Loucy (cell line): Measurements from ENCODE around the gene AP2A1.

Source experiments
- H2AFZ ChIP-seq: fragments of 200-600 bp; sonication (generic); 2 replicates; pipeline ENCODE4 v1.6.0; 2016; ENCODE audit warnings: antibody characterized with exemption, mild to moderate bottlenecking, low read length, moderate library complexity
- H3F3A ChIP-seq: fragments of 200-600 bp; 2 replicates; pipeline ENCODE4 v1.6.0; 2016; ENCODE audit warnings: antibody characterized with exemption, low read depth, mild to moderate bottlenecking
- H3K27me3 ChIP-seq: fragments of 200-600 bp; sonication (generic); 2 replicates; pipeline ENCODE4 v1.6.1; 2014; ENCODE audit warnings: low read length, mild to moderate bottlenecking; ENCODE audit not compliant: insufficient read depth, poor library complexity, severe bottlenecking
- H3K36me3 ChIP-seq: fragments of 200-600 bp; sonication (generic); 2 replicates; pipeline ENCODE4 v1.6.1; 2016; ENCODE audit warnings: low read length; ENCODE audit not compliant: insufficient read depth
- H3K4me1 ChIP-seq: fragments of 200-600 bp; sonication (generic); 2 replicates; pipeline ENCODE4 v1.5.1; 2014; ENCODE audit warnings: low read length, mild to moderate bottlenecking; ENCODE audit not compliant: insufficient read depth, poor library complexity, severe bottlenecking
- H3K4me2 ChIP-seq: fragments of 200-600 bp; sonication (generic); 2 replicates; pipeline ENCODE4 v1.6.0; 2014; ENCODE audit warnings: antibody characterized with exemption, low read length, low read depth, mild to moderate bottlenecking; ENCODE audit not compliant: poor library complexity, severe bottlenecking
- H3K4me3 ChIP-seq: fragments of 200-600 bp; sonication (generic); 2 replicates; pipeline ENCODE4 v1.5.1; 2014; ENCODE audit warnings: low read length, mild to moderate bottlenecking, mixed read lengths; ENCODE audit not compliant: poor library complexity, severe bottlenecking
- H3K79me2 ChIP-seq: fragments of 200-600 bp; sonication (generic); 2 replicates; pipeline ENCODE4 v1.6.1; 2014; ENCODE audit warnings: low read length; ENCODE audit not compliant: insufficient read depth
- H3K9ac ChIP-seq: fragments of 200-600 bp; sonication (generic); 2 replicates; pipeline ENCODE4 v1.6.0; 2014; ENCODE audit warnings: mild to moderate bottlenecking, low read depth, low read length, moderate library complexity; ENCODE audit not compliant: poor library complexity, severe bottlenecking
- H3K9me2 ChIP-seq: fragments of 200-600 bp; sonication (generic); replicated peaks from 2 replicates; pipeline ENCODE4 v1.6.1; 2016; ENCODE audit warnings: low read depth, low read length, mixed read lengths
- H3K9me3 ChIP-seq: fragments of 200-600 bp; sonication (generic); 2 replicates; pipeline ENCODE4 v1.6.1; 2014; ENCODE audit warnings: mild to moderate bottlenecking, antibody characterized with exemption, low read length, low read depth; ENCODE audit not compliant: insufficient read depth
- H4K20me1 ChIP-seq: fragments of 200-600 bp; sonication (generic); 2 replicates; pipeline ENCODE4 v1.6.0; 2014; ENCODE audit warnings: antibody characterized with exemption, low read length, mild to moderate bottlenecking; ENCODE audit not compliant: insufficient read depth, poor library complexity, severe bottlenecking
- EZH2phosphoT487 ChIP-seq: fragments of 200-600 bp; IDR thresholded peaks from 2 replicates; pipeline ENCODE4 v1.6.1; 2018; ENCODE audit warnings: antibody characterized with exemption, mild to moderate bottlenecking, moderate library complexity, borderline replicate concordance
- TF ChIP-seq, protein P1 (sequence below): fragments of 200-600 bp; sonication (generic); conservative IDR thresholded peaks from 2 replicates; pipeline ENCODE4 v1.5.1; 2014; ENCODE audit warnings: mild to moderate bottlenecking, antibody characterized with exemption, low read length

The AP2A1 gene

DNA sequence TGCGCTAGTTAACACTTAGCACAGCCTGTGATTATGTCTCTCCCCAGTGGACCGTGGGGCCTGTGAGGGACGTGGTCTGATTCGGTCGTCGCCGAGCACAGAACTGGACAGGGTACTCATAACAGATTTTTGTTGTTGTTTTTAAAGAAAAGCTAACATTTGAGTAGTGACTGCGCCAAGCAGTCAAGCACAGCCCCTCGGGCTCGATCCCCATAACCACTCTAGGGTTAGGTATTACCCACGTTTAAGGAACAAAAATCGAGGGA is 83.4 kb downstream of the AP2A1 start:
- H3K27me3 ChIP-seq: no peaks in the 10 kb centered on the region
- H2AFZ ChIP-seq: peak overlapping the region; percentile 99
- peak overlapping the region; percentile 90 for H3K9ac ChIP-seq
- H3K9me2 ChIP-seq: no peaks in the 10 kb centered on the region
- no peaks in the 10 kb centered on the region; the same call in 1 of the 2 replicates for H3K36me3 ChIP-seq
- TF ChIP-seq EZH2phosphoT487: no peak
- TF ChIP-seq, protein P1, sequence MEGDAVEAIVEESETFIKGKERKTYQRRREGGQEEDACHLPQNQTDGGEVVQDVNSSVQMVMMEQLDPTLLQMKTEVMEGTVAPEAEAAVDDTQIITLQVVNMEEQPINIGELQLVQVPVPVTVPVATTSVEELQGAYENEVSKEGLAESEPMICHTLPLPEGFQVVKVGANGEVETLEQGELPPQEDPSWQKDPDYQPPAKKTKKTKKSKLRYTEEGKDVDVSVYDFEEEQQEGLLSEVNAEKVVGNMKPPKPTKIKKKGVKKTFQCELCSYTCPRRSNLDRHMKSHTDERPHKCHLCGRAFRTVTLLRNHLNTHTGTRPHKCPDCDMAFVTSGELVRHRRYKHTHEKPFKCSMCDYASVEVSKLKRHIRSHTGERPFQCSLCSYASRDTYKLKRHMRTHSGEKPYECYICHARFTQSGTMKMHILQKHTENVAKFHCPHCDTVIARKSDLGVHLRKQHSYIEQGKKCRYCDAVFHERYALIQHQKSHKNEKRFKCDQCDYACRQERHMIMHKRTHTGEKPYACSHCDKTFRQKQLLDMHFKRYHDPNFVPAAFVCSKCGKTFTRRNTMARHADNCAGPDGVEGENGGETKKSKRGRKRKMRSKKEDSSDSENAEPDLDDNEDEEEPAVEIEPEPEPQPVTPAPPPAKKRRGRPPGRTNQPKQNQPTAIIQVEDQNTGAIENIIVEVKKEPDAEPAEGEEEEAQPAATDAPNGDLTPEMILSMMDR: no peak
- H3K4me2 ChIP-seq: peak overlapping the region; percentile 69
- 0 out of 2 replicates have a peak, but pooled peaks cover 3% of the 10 kb centered on the region for H3F3A ChIP-seq
- H3K9me3 ChIP-seq: no peaks in the 10 kb centered on the region
- H4K20me1 ChIP-seq: peaks cover 33% of the 10 kb centered on the region
- H3K4me1 ChIP-seq: peaks cover 32% of the 10 kb centered on the region
- H3K79me2 ChIP-seq: peaks cover 34% of the 10 kb centered on the region
- peak overlapping the region; percentile 99 for H3K4me3 ChIP-seq

DNA sequence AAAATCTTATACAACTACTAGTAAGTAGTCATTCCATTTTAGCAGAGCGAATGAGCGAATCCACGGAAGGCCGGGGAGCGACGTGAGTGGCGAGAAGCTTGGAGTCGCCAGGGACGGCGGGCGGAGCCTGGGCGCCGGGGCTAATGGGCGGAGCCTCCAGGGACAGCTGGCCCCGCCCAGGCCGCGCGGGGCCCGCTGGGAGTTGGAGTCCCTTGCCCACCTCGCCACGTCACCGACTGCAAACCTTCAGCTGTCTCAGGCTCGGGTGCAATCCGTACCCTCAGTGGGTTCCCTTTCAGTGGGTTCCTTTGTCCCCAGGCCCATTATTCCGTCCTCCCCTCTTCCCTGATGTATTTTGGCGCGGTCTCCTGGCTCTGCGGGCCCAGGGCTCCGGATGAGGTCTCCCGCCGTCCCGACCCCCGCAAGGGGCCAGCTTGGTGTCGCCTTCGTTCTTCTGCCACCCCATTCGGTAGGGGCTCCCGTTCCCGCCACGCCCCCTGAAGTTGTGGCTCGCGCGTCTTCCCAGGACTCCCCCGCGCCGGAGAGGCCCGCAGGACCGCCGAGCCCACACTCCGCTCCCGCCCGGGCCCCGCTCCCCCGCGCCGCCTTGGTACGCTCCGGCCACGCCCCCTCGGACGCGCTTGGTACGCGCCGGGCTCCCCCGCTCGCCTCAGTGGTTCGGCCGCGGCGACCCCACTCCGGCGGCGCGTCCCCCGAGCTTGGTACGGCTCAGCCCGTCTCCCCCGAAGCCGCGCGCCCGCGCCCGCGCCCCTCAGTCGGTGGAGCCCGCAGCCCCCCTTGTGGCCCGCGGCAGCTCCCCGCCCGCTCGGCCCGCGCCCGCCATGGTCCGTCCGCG is 83.9 kb downstream of the AP2A1 start, which contains the start of gene PTOV1:
TSS of gene PTOV1 (plus strand) at position 673 of the 856 bp plus-strand sequence.
- Histone ChIP-seq H3K4me1 (peaks cover 32% of the 10 kb centered on the region), H3K4me3 (peak within 1 kb of the TSS; percentile 99), H3K79me2 (peaks cover 37% of the 10 kb centered on the region), H2AFZ (peak within 1 kb of the TSS; percentile 99), H3K4me2 (peak within 1 kb of the TSS; percentile 95), H3K9me2 (no peaks in the 10 kb centered on the region), H3K36me3 (peaks cover 5% of the 10 kb centered on the region; the same call in 1 of the 2 replicates), H3K9me3 (no peaks in the 10 kb centered on the region), H3K9ac (peak within 1 kb of the TSS; percentile 90), H3F3A (0 out of 2 replicates have a peak, but pooled peaks cover 3% of the 10 kb centered on the region), H3K27me3 (no peaks in the 10 kb centered on the region), H4K20me1 (peaks cover 39% of the 10 kb centered on the region)
- no peak for TF ChIP-seq EZH2phosphoT487
- TF ChIP-seq, protein P1: no peak

DNA sequence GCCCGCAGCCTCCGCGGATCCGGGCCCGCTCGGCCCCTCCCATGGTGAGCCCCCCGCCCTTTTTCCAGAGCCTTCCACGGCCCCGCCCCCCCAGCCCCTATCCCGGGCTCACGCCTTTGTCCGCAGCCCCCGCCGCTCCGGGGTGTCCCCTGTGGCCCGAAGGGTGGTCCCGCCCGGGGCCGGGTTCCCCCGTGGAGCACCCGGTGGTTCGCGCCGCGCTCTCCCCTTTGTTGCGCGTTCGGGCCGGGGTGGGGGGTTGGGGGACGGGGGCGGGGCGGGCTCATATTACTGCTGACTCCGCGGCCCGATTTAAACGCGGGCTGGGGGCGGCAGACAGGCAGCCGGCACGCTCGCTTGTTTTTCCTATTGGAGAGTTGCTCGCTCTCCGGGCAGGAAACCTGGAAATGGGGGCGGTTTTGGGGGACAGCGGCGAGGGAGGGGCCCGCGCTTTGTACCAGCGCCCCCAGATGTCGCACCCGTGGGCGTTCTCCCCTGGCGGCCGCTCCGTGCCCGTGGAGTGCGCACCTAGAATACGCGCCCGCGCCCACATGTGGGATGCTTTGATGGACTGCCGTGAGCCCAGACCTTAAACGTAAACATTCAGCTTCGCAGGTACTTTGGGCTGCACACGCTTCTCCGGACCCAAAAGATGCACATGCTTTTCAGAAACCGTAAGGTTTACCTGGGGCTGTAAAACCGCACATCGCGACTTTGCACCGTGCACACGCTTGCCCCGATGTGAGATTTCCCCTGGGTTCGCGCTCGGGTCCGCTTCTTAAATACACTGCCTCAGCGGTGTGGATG is 84.9 kb downstream of the AP2A1 start:
- H3F3A ChIP-seq: 0 out of 2 replicates have a peak, but pooled peaks cover 3% of the 10 kb centered on the region
- peaks cover 37% of the 10 kb centered on the region for H3K79me2 ChIP-seq
- H3K36me3 ChIP-seq: peaks cover 14% of the 10 kb centered on the region; the same call in 1 of the 2 replicates

More for the DNA sequence above, 84.9 kb downstream of the AP2A1 start:
- no peaks in the 10 kb centered on the region for H3K9me2 ChIP-seq
- H3K9ac ChIP-seq: peak overlapping the region; percentile 68
- peak overlapping the region; percentile 99 for H3K4me3 ChIP-seq
- no peaks in the 10 kb centered on the region for H3K27me3 ChIP-seq
- H3K9me3 ChIP-seq: no peaks in the 10 kb centered on the region
- H3K4me2 ChIP-seq: peak overlapping the region; percentile 95
- H2AFZ ChIP-seq: no peak overlapping the region
- H3K4me1 ChIP-seq: peaks cover 32% of the 10 kb centered on the region
- H4K20me1 ChIP-seq: peaks cover 42% of the 10 kb centered on the region
- TF ChIP-seq, protein P1: no peak
- TF ChIP-seq EZH2phosphoT487: no peak
